ENCODE results near the gene TSPAN3. TPM values are rescaled to one million over a fixed set of nuclear protein-coding genes. Genes with fewer than 3 reads are reported as not detected.

Gene TSPAN3
- total and polyA plus RNA-seq, 2 donors = 108 to 127 TPM

DNA sequence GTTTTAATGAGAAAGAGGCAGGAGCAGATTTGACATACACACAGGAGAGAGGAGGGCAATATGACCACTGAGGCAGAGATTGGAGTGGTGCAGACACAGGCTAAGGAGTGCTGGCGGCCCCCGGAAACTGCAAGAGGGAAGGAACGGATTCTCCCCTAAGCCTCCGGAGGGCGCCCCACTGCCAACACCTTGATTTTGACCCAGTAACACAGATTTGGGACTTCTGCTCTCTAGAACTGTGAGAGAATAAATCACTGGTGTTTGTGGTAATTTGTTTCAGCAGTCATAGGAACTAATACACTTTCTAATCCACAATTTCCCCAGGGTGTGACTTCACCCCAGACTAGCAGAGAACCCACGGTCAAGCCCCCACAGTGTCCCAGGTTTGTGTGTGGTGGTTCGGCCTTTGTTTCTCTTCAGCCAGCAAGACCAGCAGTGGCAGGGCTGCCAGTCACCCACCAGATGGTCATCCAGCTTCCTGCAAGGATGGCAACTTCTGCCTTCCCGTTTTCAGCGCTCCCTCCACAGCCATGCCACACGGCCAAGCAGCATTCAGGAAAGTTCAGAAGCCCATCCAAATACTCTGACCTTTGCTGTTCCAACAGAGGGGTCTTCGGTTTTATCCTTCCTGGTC is 23.6 kb upstream of the TSPAN3 start:
- 97% methylated on average over 11 of the region's 11 CpGs for WGBS
- H3K27ac ChIP-seq (ENCODE audit: low read depth in 1 of 2, low read length in 1 of 2) = no peak overlapping the region
- H3K9me3 ChIP-seq (ENCODE audit: control insufficient read depth in 2 of 2, insufficient read depth in 1 of 2, low read length in 1 of 2) = peaks cover 0 to 2% of the 10 kb centered on the region in 2 donors
- no peaks in the 10 kb centered on the region for H3K36me3 ChIP-seq (ENCODE audit: control insufficient read depth in 2 of 2, insufficient read depth in 2 of 2, low read length in 1 of 2)
- H3K4me1 ChIP-seq (ENCODE audit: control insufficient read depth in 2 of 2, insufficient read depth in 2 of 2, low read length in 2 of 2) = no peaks in the 10 kb centered on the region
- no peak for DNase-seq (ENCODE audit: low read depth in 6 of 9, low spot score in 9 of 9)
- no peak overlapping the region for H3K4me3 ChIP-seq (ENCODE audit: low read length in 2 of 2)
- H3K27me3 ChIP-seq (ENCODE audit: control insufficient read depth in 2 of 2, insufficient read depth in 1 of 2, low read length in 1 of 2) = no peaks in the 10 kb centered on the region

- Histone ChIP-seq H3K27me3 (ENCODE audit: control insufficient read depth in 2 of 2, insufficient read depth in 1 of 2, low read length in 1 of 2) (no peaks in the 10 kb centered on the region), H3K4me1 (ENCODE audit: control insufficient read depth in 2 of 2, insufficient read depth in 2 of 2, low read length in 2 of 2) (no peaks in the 10 kb centered on the region), H3K4me3 (ENCODE audit: low read length in 2 of 2) (no peak overlapping the region), H3K27ac (ENCODE audit: low read depth in 1 of 2, low read length in 1 of 2) (no peak overlapping the region), H3K36me3 (ENCODE audit: control insufficient read depth in 2 of 2, insufficient read depth in 2 of 2, low read length in 1 of 2) (no peaks in the 10 kb centered on the region), H3K9me3 (ENCODE audit: control insufficient read depth in 2 of 2, insufficient read depth in 1 of 2, low read length in 1 of 2) (peaks cover 0 to 2% of the 10 kb centered on the region in 2 donors)
- 98% methylated on average over 1 of the region's 1 CpG for WGBS
- DNase-seq (ENCODE audit: low read depth in 6 of 9, low spot score in 9 of 9) = no peak
Observed at GRCh38 chr15:77093436-77093835, 22.5 kb upstream of the TSPAN3 start.

- WGBS = 98% methylated on average over 2 of the region's 2 CpGs
- DNase-seq (ENCODE audit: low read depth in 6 of 9, low spot score in 9 of 9) = no peak
Observed at GRCh38 chr15:77091097-77091496, 20.2 kb upstream of the TSPAN3 start.

DNA sequence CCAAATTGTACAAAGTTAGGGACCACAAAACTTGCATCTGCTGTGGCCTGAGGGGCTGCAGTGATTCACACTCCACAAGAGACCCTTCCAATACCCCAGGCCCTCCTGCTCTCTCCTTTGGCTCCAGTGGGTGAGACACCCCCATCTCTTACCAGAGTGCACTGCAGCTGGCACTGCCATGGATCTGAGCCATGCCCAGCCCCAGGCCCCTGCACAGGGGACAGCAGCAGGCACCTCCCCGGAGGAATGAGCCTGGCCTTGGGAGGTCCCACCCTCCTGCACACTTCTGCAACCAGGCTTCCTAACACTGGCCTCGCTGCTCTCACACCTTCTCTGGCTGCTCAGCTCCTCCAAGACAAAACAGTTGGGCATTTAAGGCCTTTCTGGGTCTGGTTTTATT is 16.3 kb upstream of the TSPAN3 start:
- H3K27ac ChIP-seq (ENCODE audit: low read depth in 1 of 2, low read length in 1 of 2) = no peak overlapping the region
- no peaks in the 10 kb centered on the region for H3K27me3 ChIP-seq (ENCODE audit: control insufficient read depth in 2 of 2, insufficient read depth in 1 of 2, low read length in 1 of 2)
- peaks cover 5 to 11% of the 10 kb centered on the region in 2 donors for H3K4me1 ChIP-seq (ENCODE audit: control insufficient read depth in 2 of 2, insufficient read depth in 2 of 2, low read length in 2 of 2)
- peaks cover 0 to 3% of the 10 kb centered on the region in 2 donors for H3K9me3 ChIP-seq (ENCODE audit: control insufficient read depth in 2 of 2, insufficient read depth in 1 of 2, low read length in 1 of 2)
- 95% methylated on average over 2 of the region's 2 CpGs for WGBS
- H3K36me3 ChIP-seq (ENCODE audit: control insufficient read depth in 2 of 2, insufficient read depth in 2 of 2, low read length in 1 of 2) = no peaks in the 10 kb centered on the region
- no peak for DNase-seq (ENCODE audit: low read depth in 6 of 9, low spot score in 9 of 9)
- H3K4me3 ChIP-seq (ENCODE audit: low read length in 2 of 2) = no peak overlapping the region

More at GRCh38 chr15:77091097-77091496, 20.2 kb upstream of the TSPAN3 start:
- Histone ChIP-seq H3K4me1 (ENCODE audit: control insufficient read depth in 2 of 2, insufficient read depth in 2 of 2, low read length in 2 of 2) (no peaks in the 10 kb centered on the region), H3K27me3 (ENCODE audit: control insufficient read depth in 2 of 2, insufficient read depth in 1 of 2, low read length in 1 of 2) (no peaks in the 10 kb centered on the region), H3K27ac (ENCODE audit: low read depth in 1 of 2, low read length in 1 of 2) (no peak overlapping the region), H3K9me3 (ENCODE audit: control insufficient read depth in 2 of 2, insufficient read depth in 1 of 2, low read length in 1 of 2) (no peaks in the 10 kb centered on the region), H3K36me3 (ENCODE audit: control insufficient read depth in 2 of 2, insufficient read depth in 2 of 2, low read length in 1 of 2) (no peaks in the 10 kb centered on the region), H3K4me3 (ENCODE audit: low read length in 2 of 2) (no peak overlapping the region)

DNA sequence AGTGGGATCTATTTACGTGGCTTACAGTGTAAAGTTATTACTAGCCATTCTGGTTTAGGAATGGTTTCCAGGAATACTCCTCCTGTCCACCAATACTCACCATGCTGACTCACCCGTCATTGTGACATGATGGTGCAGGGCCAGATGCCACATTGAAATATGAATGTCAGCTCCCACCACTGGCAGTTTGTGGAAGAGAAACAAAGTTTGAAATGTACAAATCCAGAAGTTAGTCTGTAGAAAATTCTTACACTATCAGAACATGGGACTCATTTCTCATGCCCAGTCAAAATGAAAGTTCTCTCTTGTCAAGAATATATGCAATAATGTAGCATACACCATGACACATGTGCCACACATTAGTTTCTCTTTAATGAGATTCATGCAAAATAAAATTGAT is 14.4 kb upstream of the TSPAN3 start:
- no peak overlapping the region for H3K27ac ChIP-seq (ENCODE audit: low read depth in 1 of 2, low read length in 1 of 2)
- no peaks in the 10 kb centered on the region for H3K27me3 ChIP-seq (ENCODE audit: control insufficient read depth in 2 of 2, insufficient read depth in 1 of 2, low read length in 1 of 2)
- H3K36me3 ChIP-seq (ENCODE audit: control insufficient read depth in 2 of 2, insufficient read depth in 2 of 2, low read length in 1 of 2) = no peaks in the 10 kb centered on the region
- DNase-seq (ENCODE audit: low read depth in 6 of 9, low spot score in 9 of 9) = no peak
- H3K9me3 ChIP-seq (ENCODE audit: control insufficient read depth in 2 of 2, insufficient read depth in 1 of 2, low read length in 1 of 2) = peaks cover 0 to 3% of the 10 kb centered on the region in 2 donors
- peaks cover 5 to 11% of the 10 kb centered on the region in 2 donors for H3K4me1 ChIP-seq (ENCODE audit: control insufficient read depth in 2 of 2, insufficient read depth in 2 of 2, low read length in 2 of 2)
- H3K4me3 ChIP-seq (ENCODE audit: low read length in 2 of 2) = no peak overlapping the region
- WGBS = 75% methylated on average over 2 of the region's 2 CpGs

GRCh38 chr15:77084436-77084835 is 13.5 kb upstream of the TSPAN3 start:
- no peak overlapping the region for H3K4me3 ChIP-seq (ENCODE audit: low read length in 2 of 2)

DNA sequence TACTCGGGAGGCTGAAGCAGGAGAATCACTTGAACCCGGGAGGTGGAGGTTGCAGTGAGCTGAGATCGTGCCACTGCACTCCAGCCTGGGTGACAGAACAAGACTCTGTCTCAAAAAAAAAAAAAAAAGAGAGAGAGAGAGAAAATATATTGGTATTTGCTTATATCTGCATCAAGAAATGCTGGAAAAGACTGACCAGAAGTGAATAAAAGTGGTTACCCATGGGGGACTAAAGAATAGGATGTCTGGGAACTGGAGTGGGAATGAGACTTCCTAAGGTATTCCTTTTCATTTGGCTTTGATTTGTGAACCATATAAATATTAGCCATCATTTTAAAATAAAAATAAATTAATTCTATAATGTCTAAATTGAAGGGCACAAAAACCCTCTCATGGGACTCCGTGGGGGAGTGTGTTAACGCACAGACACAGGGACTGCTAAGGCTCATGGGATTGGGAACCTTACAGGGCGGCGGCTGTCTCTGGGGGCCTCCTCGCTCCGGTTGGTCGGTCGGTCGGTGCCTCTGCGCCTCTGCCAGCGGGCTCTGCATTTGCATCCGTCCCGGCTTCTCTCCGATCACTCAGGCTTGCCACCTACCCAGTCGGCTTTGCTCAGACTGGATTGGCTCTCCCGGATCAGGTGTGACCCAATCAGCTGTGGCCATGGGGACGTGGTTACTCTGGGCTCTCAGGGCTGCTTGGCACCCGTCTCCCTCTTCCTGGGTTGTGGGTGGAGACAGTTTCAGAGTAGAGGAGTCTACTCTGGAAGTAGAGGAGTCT is 12.7 kb upstream of the TSPAN3 start:
- H3K27me3 ChIP-seq (ENCODE audit: control insufficient read depth in 2 of 2, insufficient read depth in 1 of 2, low read length in 1 of 2) = no peaks in the 10 kb centered on the region
- 16% methylated on average over 21 of the region's 21 CpGs for WGBS
- H3K4me1 ChIP-seq (ENCODE audit: control insufficient read depth in 2 of 2, insufficient read depth in 2 of 2, low read length in 2 of 2) = peaks cover 5 to 11% of the 10 kb centered on the region in 2 donors
- H3K9me3 ChIP-seq (ENCODE audit: control insufficient read depth in 2 of 2, insufficient read depth in 1 of 2, low read length in 1 of 2) = peaks cover 0 to 3% of the 10 kb centered on the region in 2 donors
- no peaks in the 10 kb centered on the region for H3K36me3 ChIP-seq (ENCODE audit: control insufficient read depth in 2 of 2, insufficient read depth in 2 of 2, low read length in 1 of 2)
- peak in 4 of 9 donors; percentile 58 to 81 (median 70) for DNase-seq (ENCODE audit: low read depth in 6 of 9, low spot score in 9 of 9)
- H3K27ac ChIP-seq (ENCODE audit: low read depth in 1 of 2, low read length in 1 of 2) = no peak overlapping the region
- H3K4me3 ChIP-seq (ENCODE audit: low read length in 2 of 2) = peak overlapping the region; percentile 7 to 8

More at GRCh38 chr15:77084436-77084835, 13.5 kb upstream of the TSPAN3 start:
- no peak for DNase-seq (ENCODE audit: low read depth in 6 of 9, low spot score in 9 of 9)
- 97% methylated on average over 8 of the region's 8 CpGs for WGBS
- H3K9me3 ChIP-seq (ENCODE audit: control insufficient read depth in 2 of 2, insufficient read depth in 1 of 2, low read length in 1 of 2) = peaks cover 0 to 3% of the 10 kb centered on the region in 2 donors
- H3K36me3 ChIP-seq (ENCODE audit: control insufficient read depth in 2 of 2, insufficient read depth in 2 of 2, low read length in 1 of 2) = no peaks in the 10 kb centered on the region
- no peaks in the 10 kb centered on the region for H3K27me3 ChIP-seq (ENCODE audit: control insufficient read depth in 2 of 2, insufficient read depth in 1 of 2, low read length in 1 of 2)
- no peak overlapping the region for H3K27ac ChIP-seq (ENCODE audit: low read depth in 1 of 2, low read length in 1 of 2)
- peaks cover 5 to 11% of the 10 kb centered on the region in 2 donors for H3K4me1 ChIP-seq (ENCODE audit: control insufficient read depth in 2 of 2, insufficient read depth in 2 of 2, low read length in 2 of 2)

DNA sequence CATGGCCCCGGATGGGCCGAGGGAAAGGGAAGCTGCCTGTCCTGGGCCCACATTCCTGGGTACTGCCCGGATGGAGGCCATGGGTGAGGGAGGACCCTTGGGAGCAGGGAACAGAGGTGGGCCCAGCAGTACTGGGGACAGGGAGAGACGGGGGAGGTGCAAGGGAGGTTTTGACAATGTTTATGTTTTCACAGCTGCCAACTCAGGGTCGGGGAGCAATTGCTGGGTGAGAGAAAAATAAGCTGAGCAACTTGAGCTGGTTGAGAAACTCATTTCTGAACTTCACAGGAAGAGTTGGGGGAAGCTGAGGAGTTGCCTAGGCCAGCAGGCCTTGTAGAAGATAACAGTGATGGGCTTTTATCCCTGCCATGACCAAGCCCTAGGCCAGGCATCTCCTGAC is 11.1 kb upstream of the TSPAN3 start:
- Histone ChIP-seq H3K27me3 (ENCODE audit: control insufficient read depth in 2 of 2, insufficient read depth in 1 of 2, low read length in 1 of 2) (no peaks in the 10 kb centered on the region), H3K4me1 (ENCODE audit: control insufficient read depth in 2 of 2, insufficient read depth in 2 of 2, low read length in 2 of 2) (peaks cover 5 to 11% of the 10 kb centered on the region in 2 donors), H3K36me3 (ENCODE audit: control insufficient read depth in 2 of 2, insufficient read depth in 2 of 2, low read length in 1 of 2) (no peaks in the 10 kb centered on the region), H3K4me3 (ENCODE audit: low read length in 2 of 2) (no peak overlapping the region), H3K9me3 (ENCODE audit: control insufficient read depth in 2 of 2, insufficient read depth in 1 of 2, low read length in 1 of 2) (peaks cover 0 to 3% of the 10 kb centered on the region in 2 donors), H3K27ac (ENCODE audit: low read depth in 1 of 2, low read length in 1 of 2) (no peak overlapping the region)
- no peak for DNase-seq (ENCODE audit: low read depth in 6 of 9, low spot score in 9 of 9)
- 93% methylated on average over 5 of the region's 5 CpGs for WGBS

GRCh38 chr15:77076323-77076915 is 5.5 kb upstream of the TSPAN3 start:
- Histone ChIP-seq H3K4me1 (ENCODE audit: control insufficient read depth in 2 of 2, insufficient read depth in 2 of 2, low read length in 2 of 2) (peaks cover under 1% of the 10 kb centered on the region in 2 donors), H3K4me3 (ENCODE audit: low read length in 2 of 2) (no peak overlapping the region), H3K36me3 (ENCODE audit: control insufficient read depth in 2 of 2, insufficient read depth in 2 of 2, low read length in 1 of 2) (no peaks in the 10 kb centered on the region), H3K9me3 (ENCODE audit: control insufficient read depth in 2 of 2, insufficient read depth in 1 of 2, low read length in 1 of 2) (peaks cover 0 to 2% of the 10 kb centered on the region in 2 donors), H3K27ac (ENCODE audit: low read depth in 1 of 2, low read length in 1 of 2) (no peak overlapping the region), H3K27me3 (ENCODE audit: control insufficient read depth in 2 of 2, insufficient read depth in 1 of 2, low read length in 1 of 2) (no peaks in the 10 kb centered on the region)
- DNase-seq (ENCODE audit: low read depth in 6 of 9, low spot score in 9 of 9) = no peak
- WGBS = 94% methylated on average over 4 of the region's 4 CpGs
